Measurements from ENCODE around the gene PRKCD.

The PRKCD gene

GRCh38 chr3:53217175-53217574 lies 56.2 kb downstream of the PRKCD start:
- no peak for DNase-seq (ENCODE audit: low spot score)

- no peak for DNase-seq (ENCODE audit: low spot score)
These were observed 57.1 kb downstream of the PRKCD start for GRCh38 chr3:53218131-53218530.

DNA sequence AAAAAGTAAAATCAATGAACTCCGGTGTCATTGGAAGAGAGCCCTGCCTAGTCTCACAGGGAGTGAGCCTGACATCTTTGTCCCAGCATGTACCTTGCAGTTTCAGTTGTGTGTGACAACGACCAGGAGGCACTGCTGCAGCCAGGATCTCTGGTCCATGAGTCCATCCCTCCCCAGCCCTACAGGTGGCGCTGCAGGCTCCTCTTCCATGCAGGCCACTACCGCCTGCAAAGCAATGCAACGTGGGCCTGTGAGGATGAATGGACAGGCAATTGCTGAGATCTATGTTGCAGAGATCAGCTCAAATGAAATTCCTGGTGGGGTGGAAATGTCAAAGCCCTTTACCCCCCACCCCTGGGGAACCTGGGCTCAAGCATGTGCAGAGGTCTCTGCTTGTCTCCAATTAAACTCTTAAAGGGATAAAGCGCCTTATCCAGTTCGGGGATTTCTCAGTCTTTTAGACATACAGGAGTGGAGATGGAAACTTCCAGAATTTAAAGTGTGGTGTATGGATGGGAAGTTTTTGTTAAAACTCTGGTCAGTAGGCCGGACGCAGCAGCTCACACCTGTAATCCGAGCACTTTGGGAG lies 59.0 kb downstream of the PRKCD start:
- peak; percentile 92 for DNase-seq (ENCODE audit: low spot score)

GRCh38 chr3:53221345-53221744 lies 60.3 kb downstream of the PRKCD start:
- DNase-seq (ENCODE audit: low spot score), result no peak

DNA sequence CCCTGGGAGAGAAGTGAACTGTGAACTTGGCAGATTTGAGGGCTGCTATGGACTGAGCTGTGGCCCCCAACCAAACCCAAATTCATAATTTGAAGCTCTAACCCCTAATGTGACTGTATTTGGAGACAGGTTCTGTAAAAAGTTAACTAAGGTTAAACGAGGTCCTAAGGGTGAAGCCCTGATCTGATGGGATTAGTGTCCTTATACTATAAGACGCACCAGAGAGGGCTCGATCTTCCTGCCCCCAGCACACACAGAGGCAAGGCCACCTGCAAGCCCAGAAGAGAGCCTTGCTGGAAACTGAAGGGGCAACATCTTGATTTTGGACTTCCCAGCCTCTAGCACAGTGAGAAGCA lies 60.8 kb downstream of the PRKCD start:
- DNase-seq (ENCODE audit: low spot score), result no peak

DNA sequence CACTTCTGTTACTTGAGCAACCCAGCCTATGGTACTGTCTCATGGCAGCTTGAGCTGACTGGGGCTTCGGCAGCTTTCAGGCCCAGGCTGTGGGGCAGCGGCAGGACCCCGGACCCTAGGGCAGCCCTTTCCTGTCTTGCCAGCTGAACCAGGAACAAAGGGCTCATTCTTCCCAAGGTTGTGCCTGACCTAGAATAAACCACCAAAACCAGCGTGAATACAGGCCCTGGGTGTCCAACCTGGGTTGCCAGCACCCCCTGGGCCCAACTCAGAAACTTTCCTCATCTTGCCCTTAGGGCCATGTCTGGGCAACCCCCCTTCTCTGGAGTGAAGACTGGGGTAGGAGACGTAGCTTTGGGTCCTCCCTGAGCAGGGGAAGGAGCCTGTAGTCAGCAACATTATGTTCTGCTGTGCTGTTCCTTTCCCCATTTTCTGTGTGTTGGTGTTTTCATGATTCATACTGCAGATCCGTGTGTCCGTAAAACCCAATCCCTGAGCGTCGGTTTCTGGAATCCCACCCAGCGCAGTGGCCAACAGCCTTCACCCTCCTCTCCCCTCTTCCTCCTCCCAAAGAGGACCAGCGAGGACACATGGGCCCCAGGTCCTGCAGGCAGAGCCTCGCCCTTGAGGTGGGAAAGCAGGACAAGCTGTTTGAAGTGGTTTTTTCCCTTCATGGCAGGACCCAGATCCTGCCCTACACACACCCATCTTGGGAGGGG lies 61.3 kb downstream of the PRKCD start:
- no peak for DNase-seq (ENCODE audit: low spot score)

GRCh38 chr3:53223025-53223424 lies 62.0 kb downstream of the PRKCD start:
- DNase-seq (ENCODE audit: low spot score), result no peak

DNA sequence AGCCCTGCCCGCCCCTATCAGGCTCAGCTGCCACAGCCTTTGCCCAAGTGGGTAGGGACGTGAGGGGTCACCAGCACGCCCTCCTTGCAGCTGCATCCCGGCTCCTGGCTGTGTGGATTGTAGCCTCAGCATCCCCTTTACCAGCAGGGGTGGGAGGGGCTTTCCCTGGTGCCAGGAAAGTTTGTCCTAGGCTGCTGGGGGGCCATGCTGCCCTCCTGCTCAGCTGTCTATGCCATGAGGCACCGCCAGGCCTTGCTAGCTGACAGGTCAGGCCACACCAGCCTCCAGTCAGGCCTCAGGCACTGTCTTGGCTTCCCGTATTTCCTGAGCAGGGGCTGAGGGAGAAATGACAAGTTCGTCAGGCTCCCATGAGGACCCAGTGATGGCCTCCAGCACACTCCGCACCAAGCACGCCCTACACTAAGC lies 62.5 kb downstream of the PRKCD start:
- DNase-seq (ENCODE audit: low spot score), result no peak

GRCh38 chr3:53224026-53224425 lies 63.0 kb downstream of the PRKCD start:
- DNase-seq (ENCODE audit: low spot score), result no peak

- DNase-seq (ENCODE audit: low spot score), result no peak
These were observed 63.5 kb downstream of the PRKCD start for GRCh38 chr3:53224536-53224935.

- DNase-seq (ENCODE audit: low spot score), result no peak
These were observed 64.2 kb downstream of the PRKCD start for GRCh38 chr3:53225181-53225580.

DNA sequence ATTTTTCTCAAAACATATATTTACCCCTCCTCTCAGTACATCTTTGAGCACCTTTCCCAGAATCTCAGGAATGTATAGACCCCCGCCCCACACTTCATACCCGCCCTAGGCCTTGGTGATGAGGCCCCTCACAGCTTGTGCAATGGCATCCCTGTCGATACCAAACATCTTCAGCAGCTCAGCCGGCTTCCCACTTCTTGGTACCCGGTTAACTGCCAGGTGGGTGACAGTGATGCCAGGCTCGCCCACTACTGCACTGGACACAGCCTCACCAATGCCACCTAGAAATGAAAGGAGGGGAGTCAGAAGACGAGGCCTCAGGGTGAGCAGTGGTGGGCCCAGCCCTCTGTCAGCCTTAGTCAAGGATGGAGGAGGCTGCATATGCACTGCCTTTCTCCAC lies 64.6 kb downstream of the PRKCD start:
- DNase-seq (ENCODE audit: low spot score), result no peak

GRCh38 chr3:53226142-53226840 lies 65.3 kb downstream of the PRKCD start:
- no peak for DNase-seq (ENCODE audit: low spot score)

DNA sequence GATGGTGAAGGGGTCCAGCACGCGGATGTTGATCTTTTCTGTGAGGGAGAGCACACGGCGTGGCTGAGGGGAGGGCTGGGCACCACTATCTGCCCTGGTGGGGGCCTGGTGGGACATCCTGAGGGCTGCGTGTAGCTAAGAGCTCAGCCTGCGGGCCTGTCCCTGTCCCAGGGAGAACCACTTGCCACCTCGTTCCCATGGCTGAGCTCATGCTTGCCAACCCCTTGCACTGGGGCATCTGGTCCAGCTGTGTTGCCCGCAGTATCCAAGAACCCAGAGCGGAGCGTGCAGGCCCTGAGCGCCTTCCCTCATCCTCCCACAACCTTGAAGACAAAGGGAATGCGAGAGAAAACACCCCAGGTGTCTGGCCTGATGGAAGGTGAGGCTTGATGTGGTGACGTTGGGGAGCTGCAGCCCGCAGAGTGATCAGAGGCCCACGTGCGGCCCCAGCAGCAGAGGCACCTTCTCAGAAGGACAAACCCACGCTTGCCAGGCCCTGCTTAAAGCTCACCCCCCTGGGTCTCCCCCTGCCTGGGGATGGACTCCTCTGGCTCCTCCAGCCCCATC lies 65.9 kb downstream of the PRKCD start:
- DNase-seq (ENCODE audit: low spot score), result no peak

- no peak for DNase-seq (ENCODE audit: low spot score)
These were observed 67.2 kb downstream of the PRKCD start for GRCh38 chr3:53227993-53228885.

- no peak for DNase-seq (ENCODE audit: low spot score)
These were observed 68.2 kb downstream of the PRKCD start for GRCh38 chr3:53229171-53229570.

GRCh38 chr3:53229606-53230005 lies 68.6 kb downstream of the PRKCD start:
- no peak for DNase-seq (ENCODE audit: low spot score)

DNA sequence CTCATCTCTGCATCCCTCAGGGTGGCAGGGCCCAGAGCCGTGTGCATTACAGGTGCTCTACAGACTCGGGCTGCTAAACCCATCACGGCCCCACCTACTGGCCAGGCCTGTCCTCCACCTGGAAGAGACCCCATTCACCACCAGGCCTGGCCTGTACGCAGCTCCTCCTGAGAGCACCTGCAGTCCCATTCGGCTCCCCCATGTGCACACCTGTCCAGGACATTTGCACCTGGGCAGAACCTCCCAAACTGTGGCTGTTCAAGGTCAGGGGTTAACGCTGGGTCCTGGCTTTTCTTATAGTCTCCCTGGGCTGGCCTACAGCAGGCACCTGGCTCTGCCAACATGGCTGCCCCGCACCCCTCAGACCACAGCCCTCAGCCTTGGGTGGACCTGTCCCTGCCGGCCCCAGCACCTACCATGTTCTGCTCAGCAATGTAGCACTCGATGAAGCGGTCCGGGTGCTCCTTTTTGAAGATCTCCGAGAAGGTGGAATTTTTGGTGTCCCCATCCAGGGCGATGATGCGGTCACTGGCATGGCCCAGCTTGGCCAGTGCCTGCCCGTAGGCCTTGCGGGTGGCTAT lies 69.1 kb downstream of the PRKCD start:
- DNase-seq (ENCODE audit: low spot score), result no peak

- no peak for DNase-seq (ENCODE audit: low spot score)
These were observed 69.8 kb downstream of the PRKCD start for GRCh38 chr3:53230789-53231188.

DNA sequence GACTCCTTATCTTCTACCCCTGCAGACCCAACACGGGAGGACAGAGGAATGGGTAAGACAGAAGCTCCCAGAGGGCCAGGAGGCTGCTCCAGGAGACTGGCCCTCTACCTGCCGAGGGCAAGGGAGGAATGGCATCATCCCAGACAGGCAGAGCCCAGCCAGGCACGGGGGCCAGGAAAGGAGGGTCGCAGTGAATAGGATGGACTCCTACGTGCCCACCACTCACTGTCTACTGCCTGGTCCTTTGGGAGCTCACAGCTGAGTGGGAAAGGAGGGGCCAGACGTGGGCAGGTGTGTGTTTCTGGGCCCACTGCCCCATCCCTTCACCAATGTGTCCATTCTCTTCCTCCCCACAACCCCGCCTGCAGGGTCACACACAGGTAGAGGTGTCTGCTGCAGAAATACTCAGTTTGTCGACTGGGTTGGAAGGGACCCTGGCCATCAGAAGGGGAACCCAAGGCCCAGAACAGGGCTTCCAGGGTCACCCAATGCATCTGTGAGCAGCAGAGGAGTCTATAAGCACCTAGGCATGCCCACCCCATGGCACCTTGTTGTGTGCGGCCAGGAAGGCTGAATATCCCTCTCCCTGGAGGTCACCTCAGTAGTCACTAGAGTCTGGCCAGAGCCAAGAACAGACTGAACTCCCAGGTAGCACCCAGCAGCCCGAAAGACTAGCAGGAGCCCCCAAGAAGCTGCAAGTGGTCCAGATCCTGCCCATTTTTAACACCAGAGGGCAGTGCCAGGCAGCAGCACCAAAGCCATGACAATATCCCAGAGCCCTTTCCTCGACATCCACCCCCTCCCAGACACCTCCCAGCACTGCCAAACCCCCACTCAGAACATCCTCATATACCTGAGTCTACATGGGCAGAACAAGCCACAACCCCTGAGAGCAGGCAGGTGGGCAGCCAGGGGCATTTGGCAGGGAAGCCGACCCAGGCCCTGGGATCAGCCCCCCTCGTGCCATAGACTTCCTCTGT lies 70.8 kb downstream of the PRKCD start:
- DNase-seq (ENCODE audit: low spot score), result no peak
